Activated CD8-positive, alpha-beta memory T cell treated with anti-CD3 and anti-CD28 coated beads for 48 hours (primary cell): Measurements from ENCODE around the gene BCAS3.
"Not testable (repeated sequence)": the region's sequence is repeated elsewhere in the genome, so short reads cannot be mapped to it uniquely, and the experiment has no call there.

Experiments used
- DNase-seq, 3 experiments: peaks; one replicate each; pipeline ENCODE4 v3.0.0-alpha.2; 2020; ENCODE audit warnings: low read depth in 2 of 3, low spot score in 2 of 3

Gene BCAS3

GRCh38 chr17:60782742-60783141, 105.1 kb downstream of the BCAS3 start:
- no peak for DNase-seq

GRCh38 chr17:60790205-60790604, 112.6 kb downstream of the BCAS3 start:
- no peak for DNase-seq

GRCh38 chr17:60792250-60792898, 114.7 kb downstream of the BCAS3 start:
- no peak for DNase-seq

GRCh38 chr17:60798576-60798975, 120.9 kb downstream of the BCAS3 start:
- no peak for DNase-seq

GRCh38 chr17:60802377-60802776, 124.7 kb downstream of the BCAS3 start:
- DNase-seq, result no peak

GRCh38 chr17:60803059-60803458, 125.4 kb downstream of the BCAS3 start:
- DNase-seq, result no peak

- DNase-seq, result no peak
These were observed 127.2 kb downstream of the BCAS3 start for GRCh38 chr17:60804831-60805230.

- no peak for DNase-seq
These were observed 131.8 kb downstream of the BCAS3 start for GRCh38 chr17:60809421-60809820.

GRCh38 chr17:60814941-60815340, 137.3 kb downstream of the BCAS3 start:
- DNase-seq, result not testable (repeated sequence)

- DNase-seq, result no peak
These were observed 139.5 kb downstream of the BCAS3 start for GRCh38 chr17:60817192-60817591.

- DNase-seq, result no peak
These were observed 141.9 kb downstream of the BCAS3 start for GRCh38 chr17:60819447-60820130.

GRCh38 chr17:60823515-60823914, 145.9 kb downstream of the BCAS3 start:
- no peak for DNase-seq

- DNase-seq, result no peak
These were observed 147.7 kb downstream of the BCAS3 start for GRCh38 chr17:60825351-60825750.

GRCh38 chr17:60827943-60828342, 150.3 kb downstream of the BCAS3 start:
- no peak for DNase-seq

GRCh38 chr17:60832151-60832585, 154.5 kb downstream of the BCAS3 start:
- DNase-seq, result no peak

- DNase-seq, result no peak
These were observed 155.0 kb downstream of the BCAS3 start for GRCh38 chr17:60832631-60833030.

GRCh38 chr17:60840456-60840855, 162.8 kb downstream of the BCAS3 start:
- no peak for DNase-seq

GRCh38 chr17:60845012-60845411, 167.4 kb downstream of the BCAS3 start:
- no peak for DNase-seq

GRCh38 chr17:60846175-60846574, 168.5 kb downstream of the BCAS3 start:
- no peak for DNase-seq

- no peak for DNase-seq
These were observed 173.5 kb downstream of the BCAS3 start for GRCh38 chr17:60851181-60851580.

GRCh38 chr17:60857556-60858080, 180.0 kb downstream of the BCAS3 start:
- no peak for DNase-seq

- no peak for DNase-seq
These were observed 184.8 kb downstream of the BCAS3 start for GRCh38 chr17:60862482-60862881.
